ENCODE results near the gene MORN1. TPM values are rescaled to one million over a fixed set of nuclear protein-coding genes. Genes with fewer than 3 reads are reported as not detected.

Gene MORN1
- total RNA-seq, 1 donor from 2014 or later, result 5.5 TPM

DNA sequence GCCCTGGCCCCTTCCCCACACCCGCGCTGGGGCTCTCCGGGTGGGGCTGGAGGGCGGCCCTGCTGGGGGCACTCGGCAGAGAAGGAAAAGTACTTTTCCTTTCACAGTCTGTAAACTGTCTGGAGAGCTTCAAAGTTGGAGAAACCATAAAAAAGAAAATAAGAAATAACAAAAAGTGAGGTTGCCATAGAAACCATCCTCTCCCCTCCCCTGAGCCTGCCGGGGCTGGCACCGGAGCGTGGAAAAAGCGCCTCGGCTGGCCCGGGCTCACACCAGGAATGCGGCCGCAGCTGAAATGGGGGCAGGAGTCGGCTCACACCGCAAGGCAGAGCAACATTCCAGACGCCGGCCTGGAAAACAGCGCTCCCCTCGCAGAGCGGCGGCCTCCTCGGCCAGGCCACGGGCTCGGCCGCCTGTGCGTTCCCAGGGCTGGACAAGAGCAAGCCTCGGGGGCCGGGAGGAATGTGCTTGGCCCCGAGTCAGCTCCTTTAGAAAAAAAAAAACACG is 69.2 kb downstream of the MORN1 start:
- TF ChIP-seq CTCF (IDR thresholded peaks at IDR 0.05; ENCODE audit: insufficient read depth, low read length, severe bottlenecking), result peak; percentile 13
- peak; percentile 21 for DNase-seq (ENCODE audit: low read depth)
- no peaks in the 10 kb centered on the region for H3K36me3 ChIP-seq (ENCODE audit: control insufficient read depth, insufficient read depth, low read length)
- FAIRE-seq, result no peak
- H3K4me3 ChIP-seq (ENCODE audit: low read depth, low read length), result peak overlapping the region; percentile 2
- H3K27me3 ChIP-seq (ENCODE audit: control insufficient read depth, insufficient read depth, low read length), result peaks cover 11% of the 10 kb centered on the region

DNA sequence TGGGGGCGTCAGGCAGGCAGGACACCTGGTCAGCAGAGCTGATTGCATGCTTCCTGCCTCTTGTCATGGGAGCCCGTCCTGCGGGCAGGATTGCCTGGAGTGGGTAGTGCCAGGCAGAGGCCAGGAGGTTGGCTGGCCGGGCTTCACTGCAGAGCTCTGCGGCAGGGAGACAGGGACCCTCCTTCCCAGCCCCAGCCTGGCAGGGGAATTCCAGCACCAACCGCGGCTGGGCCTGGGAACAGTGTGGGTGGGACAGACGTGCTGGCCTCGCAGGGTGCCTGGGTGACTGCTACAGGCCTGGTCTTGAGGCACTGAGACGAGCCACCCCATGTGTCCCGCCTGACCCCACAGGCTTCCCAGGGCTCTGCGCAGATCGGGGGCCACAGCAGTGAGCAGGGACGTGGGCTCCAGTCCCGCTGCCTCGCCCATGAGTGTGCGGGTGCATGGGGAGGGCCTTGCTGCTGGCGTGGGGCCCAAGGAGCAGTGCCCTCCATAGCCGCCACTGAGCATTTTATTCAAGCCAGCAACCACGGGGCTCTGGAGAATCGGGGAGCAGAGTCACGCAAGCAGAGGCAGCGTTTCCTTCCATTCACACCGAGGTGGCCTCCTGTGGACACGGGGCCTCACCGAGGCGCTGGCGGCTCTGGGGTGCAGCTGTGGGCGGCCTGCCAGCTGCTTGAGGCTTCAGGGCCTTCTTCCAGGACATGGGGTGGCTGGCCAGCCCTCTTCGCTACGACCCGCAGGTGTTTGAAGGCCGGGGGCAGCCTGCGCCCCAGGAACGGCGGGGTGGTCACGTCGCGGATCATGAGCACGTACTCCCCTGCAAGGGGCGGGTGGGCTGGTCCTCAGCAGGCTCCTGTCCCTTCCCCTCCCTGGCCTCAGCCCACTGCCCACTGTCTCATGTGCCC is 70.3 kb downstream of the MORN1 start:
- peaks cover 11% of the 10 kb centered on the region for H3K27me3 ChIP-seq (ENCODE audit: control insufficient read depth, insufficient read depth, low read length)
- TF ChIP-seq CTCF (IDR thresholded peaks at IDR 0.05; ENCODE audit: insufficient read depth, low read length, severe bottlenecking), result no peak

DNA sequence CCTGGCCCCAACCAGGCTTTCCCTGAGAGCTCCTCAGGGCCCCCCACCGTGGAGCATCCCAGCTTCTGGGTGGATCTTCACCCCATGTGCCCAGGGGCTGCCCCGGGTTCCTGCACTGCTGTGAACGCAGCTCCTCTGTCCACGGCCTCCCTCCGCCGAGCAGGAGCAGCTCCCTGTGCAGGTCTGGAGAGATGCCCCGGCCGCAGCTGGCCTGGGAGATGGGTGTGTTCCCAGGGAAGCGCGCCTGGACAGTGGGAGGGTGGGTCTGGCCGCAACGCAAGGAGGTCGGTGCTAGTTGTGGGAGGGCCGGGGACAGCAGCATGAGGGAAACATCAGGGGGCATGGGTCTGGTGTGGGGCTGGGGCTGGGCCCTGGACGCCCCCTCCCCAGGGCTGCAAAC is 71.3 kb downstream of the MORN1 start:
- FAIRE-seq (no peak), DNase-seq (ENCODE audit: low read depth) (no peak)
- Histone ChIP-seq H3K36me3 (ENCODE audit: control insufficient read depth, insufficient read depth, low read length) (no peaks in the 10 kb centered on the region), H3K27me3 (ENCODE audit: control insufficient read depth, insufficient read depth, low read length) (peaks cover 11% of the 10 kb centered on the region), H3K4me3 (ENCODE audit: low read depth, low read length) (no peak overlapping the region)
- no peak for TF ChIP-seq CTCF (IDR thresholded peaks at IDR 0.05; ENCODE audit: insufficient read depth, low read length, severe bottlenecking)

More for the DNA sequence above, 70.3 kb downstream of the MORN1 start:
- no peak for DNase-seq (ENCODE audit: low read depth)
- Histone ChIP-seq H3K36me3 (ENCODE audit: control insufficient read depth, insufficient read depth, low read length) (no peaks in the 10 kb centered on the region), H3K4me3 (ENCODE audit: low read depth, low read length) (no peak overlapping the region)
- FAIRE-seq, result no peak

GRCh38 chr1:2319291-2319690 is 72.1 kb downstream of the MORN1 start:
- DNase-seq (ENCODE audit: low read depth), result no peak
- Histone ChIP-seq H3K27me3 (ENCODE audit: control insufficient read depth, insufficient read depth, low read length) (peaks cover 11% of the 10 kb centered on the region), H3K4me3 (ENCODE audit: low read depth, low read length) (no peak overlapping the region), H3K36me3 (ENCODE audit: control insufficient read depth, insufficient read depth, low read length) (no peaks in the 10 kb centered on the region)
- no peak for TF ChIP-seq CTCF (IDR thresholded peaks at IDR 0.05; ENCODE audit: insufficient read depth, low read length, severe bottlenecking)
- no peak for FAIRE-seq

DNA sequence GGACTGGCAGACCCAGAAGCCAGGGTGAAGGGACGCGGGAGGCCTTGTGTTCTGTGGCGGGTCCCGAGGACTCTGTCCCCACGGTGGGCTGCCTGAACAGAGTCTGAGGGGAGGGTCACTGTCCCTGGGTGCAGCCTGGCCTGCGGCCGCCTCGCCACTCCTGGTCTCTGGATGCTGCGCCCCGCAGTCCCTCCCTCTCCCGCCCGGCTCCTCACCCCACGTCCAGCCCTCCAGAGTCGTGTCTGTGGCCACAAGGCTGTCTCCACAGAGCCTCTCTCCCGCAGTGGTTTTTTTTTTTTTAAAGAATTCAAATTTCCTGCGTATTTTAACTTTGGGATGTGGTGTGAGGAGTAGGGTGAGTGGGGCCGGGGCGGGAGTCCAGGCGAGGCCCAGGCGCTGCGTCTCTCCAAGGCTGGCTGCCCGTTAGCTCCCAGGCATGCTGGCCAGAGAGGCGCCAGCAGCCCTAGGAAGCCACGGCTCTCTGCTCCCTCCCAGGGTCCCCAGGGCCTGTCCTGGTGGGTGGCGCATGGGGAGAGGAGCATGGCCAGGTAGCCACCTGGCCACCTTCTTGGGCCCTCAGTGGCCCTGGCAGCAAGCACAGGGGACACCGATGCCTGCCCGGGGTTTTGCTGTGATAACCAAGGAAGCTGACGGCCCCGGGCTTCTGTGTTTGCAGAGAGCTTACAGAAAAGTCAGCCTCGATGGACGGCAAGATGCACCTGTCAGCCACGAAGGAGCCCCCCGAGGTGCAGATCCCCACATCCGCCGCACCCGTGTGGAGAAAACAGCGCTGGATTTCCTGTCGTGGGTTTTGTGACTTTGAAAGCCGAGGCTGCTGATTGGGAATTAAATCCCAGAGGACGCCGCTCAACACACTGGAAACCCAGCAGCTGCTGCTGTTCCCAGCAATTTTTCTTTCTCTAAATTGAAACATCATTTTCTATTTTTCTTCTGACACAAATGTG is 72.8 kb downstream of the MORN1 start:
- TF ChIP-seq CTCF (IDR thresholded peaks at IDR 0.05; ENCODE audit: insufficient read depth, low read length, severe bottlenecking), result no peak
- Histone ChIP-seq H3K27me3 (ENCODE audit: control insufficient read depth, insufficient read depth, low read length) (peaks cover 10% of the 10 kb centered on the region), H3K4me3 (ENCODE audit: low read depth, low read length) (no peak overlapping the region), H3K36me3 (ENCODE audit: control insufficient read depth, insufficient read depth, low read length) (no peaks in the 10 kb centered on the region)
- DNase-seq (ENCODE audit: low read depth) (no peak), FAIRE-seq (no peak)

All from bronchial epithelial cell (primary cell).